Measurements from ENCODE around the gene APOM.

Gene APOM

DNA sequence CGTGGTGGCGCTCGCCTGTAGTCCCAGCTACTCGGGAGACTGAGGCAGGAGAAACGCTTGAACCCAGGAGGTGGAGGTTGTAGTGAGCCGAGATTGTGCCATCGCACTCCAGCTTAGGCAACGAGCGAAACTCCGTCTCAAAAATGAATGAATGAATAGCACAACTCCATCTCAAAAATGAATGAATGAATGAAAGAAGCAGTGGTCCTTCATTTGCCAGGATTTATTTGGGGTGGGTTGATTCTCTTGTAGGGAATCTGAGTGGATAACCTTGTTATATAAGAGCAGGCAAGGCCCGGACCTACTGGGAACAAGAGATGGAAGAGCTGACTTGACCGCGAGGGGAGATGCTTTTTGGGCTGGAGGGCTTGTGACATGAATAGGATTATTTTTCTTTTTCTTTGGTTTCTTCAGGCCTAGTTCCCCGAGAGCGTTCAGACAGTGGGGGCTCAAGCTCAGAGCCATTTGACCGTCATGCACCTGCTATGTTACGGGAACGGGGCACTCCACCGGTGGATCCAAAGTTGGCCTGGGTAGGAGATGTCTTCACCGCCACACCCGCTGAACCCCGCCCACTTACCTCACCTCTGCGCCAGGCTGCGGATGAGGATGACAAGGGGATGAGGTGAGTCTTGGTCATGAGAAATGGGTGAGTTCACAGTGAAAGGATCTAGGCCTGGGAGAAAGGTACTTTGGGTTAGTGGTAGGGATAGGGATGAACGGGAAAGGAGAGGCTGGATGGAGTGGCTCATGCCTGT lies 25.3 kb upstream of the APOM start:
- DNase-seq (ENCODE audit: low read depth) = no peak
- H3K4me3 ChIP-seq (ENCODE audit: low read depth, low read length) = no peak overlapping the region

DNA sequence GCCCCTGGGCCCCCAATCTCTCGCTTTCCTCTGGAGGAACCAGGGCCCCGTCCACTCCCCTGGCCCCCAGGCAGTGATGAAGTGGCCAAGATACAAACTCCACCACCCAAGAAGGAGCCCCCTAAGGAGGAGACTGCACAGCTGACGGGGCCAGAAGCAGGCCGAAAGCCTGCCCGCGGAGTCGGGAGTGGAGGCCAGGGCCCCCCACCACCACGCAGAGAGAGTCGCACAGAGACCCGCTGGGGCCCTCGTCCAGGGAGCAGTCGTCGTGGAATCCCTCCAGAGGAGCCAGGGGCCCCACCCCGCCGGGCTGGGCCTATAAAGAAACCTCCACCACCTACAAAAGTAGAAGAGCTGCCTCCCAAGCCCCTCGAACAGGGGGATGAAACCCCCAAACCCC lies 24.5 kb upstream of the APOM start:
- DNase-seq (ENCODE audit: low read depth) = no peak
- no peak overlapping the region for H3K4me3 ChIP-seq (ENCODE audit: low read depth, low read length)

DNA sequence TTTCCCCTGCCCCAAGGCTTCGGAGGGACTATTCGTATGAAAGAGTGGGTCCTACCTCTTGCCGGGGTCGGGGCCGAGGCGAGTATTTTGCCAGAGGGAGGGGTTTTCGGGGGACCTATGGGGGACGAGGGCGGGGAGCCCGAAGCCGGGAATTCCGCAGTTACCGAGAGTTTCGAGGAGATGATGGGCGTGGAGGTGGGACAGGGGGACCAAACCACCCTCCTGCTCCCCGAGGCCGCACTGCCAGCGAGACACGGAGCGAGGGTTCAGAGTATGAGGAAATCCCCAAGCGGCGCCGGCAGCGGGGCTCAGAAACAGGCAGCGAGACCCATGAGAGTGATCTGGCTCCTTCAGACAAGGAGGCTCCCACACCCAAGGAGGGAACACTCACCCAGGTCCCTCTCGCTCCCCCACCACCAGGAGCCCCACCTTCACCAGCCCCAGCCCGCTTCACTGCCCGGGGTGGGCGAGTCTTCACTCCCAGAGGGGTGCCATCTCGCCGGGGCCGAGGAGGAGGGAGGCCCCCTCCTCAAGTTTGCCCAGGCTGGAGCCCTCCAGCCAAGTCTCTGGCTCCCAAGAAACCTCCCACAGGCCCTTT lies 23.9 kb upstream of the APOM start:
- DNase-seq (ENCODE audit: low read depth) = no peak
- H3K4me3 ChIP-seq (ENCODE audit: low read depth, low read length) = no peak overlapping the region

DNA sequence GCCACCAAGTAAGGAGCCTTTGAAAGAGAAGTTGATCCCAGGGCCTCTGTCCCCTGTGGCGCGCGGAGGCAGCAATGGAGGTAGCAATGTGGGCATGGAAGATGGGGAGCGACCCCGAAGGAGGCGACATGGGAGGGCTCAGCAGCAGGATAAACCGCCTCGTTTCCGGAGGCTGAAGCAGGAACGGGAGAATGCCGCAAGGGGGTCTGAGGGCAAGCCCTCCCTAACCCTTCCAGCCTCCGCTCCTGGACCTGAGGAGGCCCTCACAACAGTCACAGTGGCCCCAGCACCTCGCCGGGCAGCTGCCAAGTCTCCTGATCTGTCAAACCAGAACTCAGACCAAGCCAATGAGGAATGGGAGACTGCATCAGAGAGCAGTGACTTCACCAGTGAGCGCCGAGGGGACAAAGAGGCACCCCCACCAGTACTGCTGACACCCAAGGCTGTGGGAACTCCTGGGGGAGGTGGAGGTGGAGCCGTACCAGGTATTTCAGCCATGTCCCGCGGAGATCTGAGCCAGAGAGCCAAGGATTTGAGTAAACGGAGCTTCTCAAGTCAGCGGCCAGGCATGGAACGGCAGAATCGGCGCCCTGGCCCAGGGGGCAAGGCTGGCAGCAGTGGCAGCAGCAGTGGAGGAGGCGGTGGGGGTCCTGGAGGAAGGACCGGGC lies 23.3 kb upstream of the APOM start:
- H3K4me3 ChIP-seq (ENCODE audit: low read depth, low read length) = no peak overlapping the region
- no peak for DNase-seq (ENCODE audit: low read depth)

DNA sequence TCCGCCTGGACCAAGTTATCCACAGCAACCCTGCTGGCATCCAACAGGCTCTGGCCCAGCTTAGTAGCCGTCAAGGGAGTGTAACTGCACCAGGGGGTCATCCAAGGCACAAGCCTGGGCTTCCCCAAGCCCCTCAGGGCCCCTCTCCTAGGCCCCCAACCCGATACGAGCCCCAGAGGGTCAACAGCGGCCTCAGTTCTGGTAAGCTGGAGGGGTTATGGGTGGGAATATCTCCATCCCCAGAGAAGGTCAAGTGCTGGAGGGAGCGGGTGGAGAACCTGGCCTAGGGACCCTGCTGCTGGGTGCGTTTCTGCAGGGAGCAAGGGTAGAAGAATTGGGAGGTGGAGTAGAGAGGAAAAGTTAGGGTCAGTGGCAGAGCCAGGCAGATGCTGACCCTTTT lies 22.2 kb upstream of the APOM start:
- no peak for DNase-seq (ENCODE audit: low read depth)
- no peak overlapping the region for H3K4me3 ChIP-seq (ENCODE audit: low read depth, low read length)

DNA sequence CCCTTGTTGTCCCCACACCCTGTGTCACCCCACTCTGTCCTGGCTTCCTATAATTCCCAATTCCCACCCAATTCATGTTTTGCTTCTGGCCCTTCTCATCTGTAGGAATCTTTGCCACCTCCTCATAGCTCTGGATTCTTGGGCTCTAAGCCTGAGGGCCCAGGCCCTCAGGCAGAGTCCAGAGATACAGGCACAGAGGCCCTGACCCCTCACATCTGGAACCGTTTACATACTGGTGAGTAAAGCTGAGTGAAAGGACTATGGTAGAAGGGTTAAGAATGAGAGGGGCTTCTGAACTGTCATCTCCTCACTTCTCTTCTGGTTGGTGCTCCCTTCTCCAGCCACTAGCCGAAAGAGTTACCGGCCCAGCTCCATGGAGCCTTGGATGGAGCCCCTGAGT lies 21.6 kb upstream of the APOM start:
- no peak overlapping the region for H3K4me3 ChIP-seq (ENCODE audit: low read depth, low read length)

DNA sequence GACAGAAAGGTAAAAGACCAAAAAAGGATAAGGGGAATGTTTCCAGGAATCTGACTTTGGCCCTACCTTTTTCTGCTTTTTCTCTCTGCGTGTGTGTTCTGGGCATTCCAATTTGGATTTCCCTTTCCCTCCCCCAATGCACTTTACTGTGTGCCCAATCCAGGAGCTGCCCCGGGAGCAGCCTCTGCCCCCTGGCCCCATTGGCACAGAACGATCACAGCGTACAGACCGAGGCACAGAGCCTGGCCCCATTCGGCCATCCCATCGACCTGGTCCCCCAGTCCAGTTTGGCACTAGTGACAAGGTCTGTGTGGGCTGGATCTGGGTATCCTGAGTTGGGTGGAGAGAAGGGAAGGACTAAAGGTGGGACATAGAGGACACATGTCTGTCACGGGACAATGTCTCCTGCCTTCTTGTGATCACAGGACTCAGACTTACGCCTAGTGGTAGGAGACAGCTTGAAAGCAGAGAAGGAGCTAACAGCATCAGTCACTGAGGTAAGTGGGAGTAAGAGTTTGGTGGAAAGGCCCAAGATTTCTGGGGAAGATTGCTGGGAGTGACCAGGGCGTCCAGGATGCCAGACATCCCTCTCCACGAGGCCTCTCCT lies 20.6 kb upstream of the APOM start:
- no peak for DNase-seq (ENCODE audit: low read depth)
- no peak overlapping the region for H3K4me3 ChIP-seq (ENCODE audit: low read depth, low read length)

More for the DNA sequence above, 21.6 kb upstream of the APOM start:
- no peak for DNase-seq (ENCODE audit: low read depth)

DNA sequence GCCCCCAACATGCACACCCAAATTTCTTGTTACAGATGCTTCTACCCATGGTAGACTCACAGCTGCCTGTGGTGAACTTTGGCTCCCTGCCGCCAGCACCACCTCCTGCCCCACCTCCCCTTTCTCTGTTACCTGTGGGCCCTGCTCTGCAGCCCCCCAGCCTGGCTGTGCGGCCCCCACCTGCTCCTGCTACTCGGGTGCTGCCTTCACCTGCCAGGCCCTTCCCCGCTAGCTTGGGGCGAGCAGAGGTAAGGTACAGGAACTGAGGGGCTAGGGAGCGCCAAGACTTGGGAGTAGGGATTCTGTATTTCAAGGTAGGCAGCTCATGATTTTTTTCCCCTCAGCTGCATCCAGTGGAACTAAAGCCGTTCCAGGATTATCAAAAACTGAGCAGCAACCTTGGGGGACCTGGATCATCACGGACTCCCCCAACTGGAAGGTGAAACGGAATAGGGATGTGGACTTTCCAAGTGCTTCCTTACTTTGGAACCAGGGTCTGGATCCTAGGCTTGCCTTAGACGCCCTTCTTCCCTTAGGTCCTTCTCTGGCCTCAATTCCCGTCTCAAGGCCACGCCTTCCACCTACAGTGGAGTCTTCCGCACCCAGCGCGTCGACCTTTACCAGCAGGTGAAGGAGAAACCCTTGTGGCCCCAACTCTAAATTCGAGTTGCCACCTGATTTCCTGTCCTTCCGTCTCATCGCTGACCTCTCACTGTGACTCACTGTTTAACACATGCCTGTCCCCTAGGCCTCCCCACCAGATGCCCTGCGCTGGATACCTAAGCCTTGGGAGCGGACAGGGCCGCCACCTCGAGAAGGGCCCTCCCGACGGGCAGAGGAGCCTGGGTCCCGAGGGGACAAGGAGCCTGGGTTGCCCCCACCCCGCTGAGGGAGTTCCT lies 18.7 kb upstream of the APOM start:
- H3K4me3 ChIP-seq (ENCODE audit: low read depth, low read length) = no peak overlapping the region
- no peak for DNase-seq (ENCODE audit: low read depth)

DNA sequence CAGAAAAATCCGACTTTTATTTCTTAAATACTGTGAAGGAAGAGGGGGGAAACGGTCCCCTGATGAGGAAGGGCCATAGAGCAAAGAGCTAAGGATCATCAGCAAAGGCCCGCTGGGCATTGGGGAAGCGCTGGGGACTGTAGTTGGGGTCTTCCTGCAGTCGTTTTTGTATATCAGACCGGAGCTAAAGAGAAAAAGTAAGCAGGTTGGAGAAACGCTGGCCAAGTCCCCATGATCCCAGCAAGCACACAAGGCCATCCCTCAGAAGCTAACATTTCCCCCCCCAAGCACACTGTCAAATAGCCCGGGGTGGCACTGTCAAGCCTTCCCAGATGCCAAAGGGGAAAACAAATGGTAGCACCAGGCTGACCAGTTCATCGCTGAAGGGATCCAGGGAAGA lies 16.7 kb upstream of the APOM start:
- no peak for DNase-seq (ENCODE audit: low read depth)
- no peak overlapping the region for H3K4me3 ChIP-seq (ENCODE audit: low read depth, low read length)

DNA sequence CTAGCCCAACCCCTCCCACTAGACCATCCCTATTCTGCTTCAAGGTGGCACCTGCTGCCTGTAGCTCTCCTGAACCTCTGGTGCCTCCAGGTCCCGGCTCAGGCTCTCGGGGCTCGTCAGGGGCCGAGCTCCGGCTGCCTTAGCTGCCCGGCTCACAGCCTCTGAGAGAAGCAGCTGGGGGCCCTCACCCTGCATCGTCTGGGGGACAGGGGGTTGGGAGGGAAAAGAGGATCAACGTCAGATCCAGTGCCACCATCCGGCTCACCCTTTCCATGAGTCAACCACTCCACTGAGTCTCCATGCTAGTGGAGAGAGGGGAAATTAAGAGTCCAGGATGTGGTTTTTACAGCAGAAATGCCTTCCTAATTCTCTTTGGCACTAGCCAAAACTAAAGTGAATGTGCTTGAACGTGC lies 16.2 kb upstream of the APOM start:
- DNase-seq (ENCODE audit: low read depth) = no peak
- H3K4me3 ChIP-seq (ENCODE audit: low read depth, low read length) = no peak overlapping the region

DNA sequence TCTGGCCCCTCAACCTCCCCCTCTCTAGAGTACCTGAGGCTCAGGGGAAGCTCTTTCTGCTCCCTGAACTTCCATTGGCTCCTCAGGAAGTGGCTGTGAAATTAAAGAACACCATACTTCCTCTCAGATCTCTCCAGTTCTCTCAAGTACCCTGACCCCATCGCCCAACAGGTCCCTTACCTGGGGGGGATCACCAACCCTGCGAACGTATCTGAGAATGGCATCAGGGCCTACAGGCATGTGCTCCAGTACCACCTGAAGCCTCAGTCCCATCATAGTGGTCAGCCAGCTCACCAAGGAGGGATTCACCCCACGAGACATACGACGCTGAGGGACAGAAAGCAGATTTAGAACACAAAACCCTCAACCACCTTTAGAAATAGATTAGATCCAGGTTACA lies 15.1 kb upstream of the APOM start:
- DNase-seq (ENCODE audit: low read depth) = no peak
- H3K4me3 ChIP-seq (ENCODE audit: low read depth, low read length) = no peak overlapping the region

DNA sequence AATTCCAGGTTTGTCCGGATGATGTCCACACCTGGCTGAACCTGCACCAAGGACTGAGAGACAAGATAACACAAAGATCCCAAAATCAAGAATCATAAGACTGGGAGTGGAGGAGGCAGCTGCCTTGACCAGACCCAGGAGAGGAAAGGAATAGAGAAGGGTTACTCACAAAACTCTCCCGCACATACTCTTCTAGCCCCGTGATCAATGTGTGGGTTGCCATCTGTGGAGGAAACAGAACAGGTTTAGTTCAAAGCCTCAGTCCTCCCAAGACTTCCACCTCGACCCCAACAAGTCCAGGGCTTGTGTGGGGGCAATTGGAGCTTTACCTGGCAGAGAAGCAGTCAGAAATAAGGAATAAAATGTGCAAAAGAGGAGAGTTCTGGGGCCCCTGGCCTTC lies 14.3 kb upstream of the APOM start:
- no peak overlapping the region for H3K4me3 ChIP-seq (ENCODE audit: low read depth, low read length)
- DNase-seq (ENCODE audit: low read depth) = no peak

DNA sequence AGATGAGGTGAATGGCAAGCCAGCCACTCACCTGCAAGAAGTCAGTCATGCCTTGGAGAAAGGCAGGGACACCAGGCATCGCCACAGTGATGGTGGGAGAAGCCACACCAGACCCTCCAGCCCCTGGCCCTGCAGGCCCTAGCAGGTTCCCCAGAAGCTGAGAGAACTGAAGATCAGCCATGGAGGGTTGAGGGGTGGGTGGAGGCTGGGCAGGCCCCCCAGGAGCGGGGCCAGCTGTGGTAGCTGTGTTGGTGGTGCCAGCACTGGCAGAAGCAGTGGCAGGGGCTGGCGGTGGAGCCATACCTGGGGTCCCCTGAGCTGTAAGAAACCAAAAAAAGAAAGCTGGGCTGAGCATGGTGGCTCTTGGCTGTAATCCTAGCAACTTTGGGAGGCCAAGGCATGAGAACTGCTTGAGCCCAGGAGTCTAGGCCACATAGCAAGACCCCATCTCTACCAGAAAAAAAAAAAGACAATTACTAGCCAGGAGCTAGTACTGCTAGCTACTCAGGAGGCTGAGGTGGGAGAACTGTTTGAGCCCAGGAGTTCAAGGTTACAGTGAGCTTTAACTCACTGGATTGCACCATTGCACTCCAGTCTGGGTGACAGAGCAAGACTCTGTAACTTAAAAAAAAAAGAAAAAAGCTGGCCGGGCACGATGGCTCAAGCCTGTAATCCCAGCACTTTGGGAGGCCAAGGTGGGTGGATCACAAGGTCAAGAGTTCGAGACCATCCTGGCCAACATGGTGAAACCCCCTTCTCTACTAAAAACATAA lies 12.7 kb upstream of the APOM start:
- no peak overlapping the region for H3K4me3 ChIP-seq (ENCODE audit: low read depth, low read length)
- no peak for DNase-seq (ENCODE audit: low read depth)

DNA sequence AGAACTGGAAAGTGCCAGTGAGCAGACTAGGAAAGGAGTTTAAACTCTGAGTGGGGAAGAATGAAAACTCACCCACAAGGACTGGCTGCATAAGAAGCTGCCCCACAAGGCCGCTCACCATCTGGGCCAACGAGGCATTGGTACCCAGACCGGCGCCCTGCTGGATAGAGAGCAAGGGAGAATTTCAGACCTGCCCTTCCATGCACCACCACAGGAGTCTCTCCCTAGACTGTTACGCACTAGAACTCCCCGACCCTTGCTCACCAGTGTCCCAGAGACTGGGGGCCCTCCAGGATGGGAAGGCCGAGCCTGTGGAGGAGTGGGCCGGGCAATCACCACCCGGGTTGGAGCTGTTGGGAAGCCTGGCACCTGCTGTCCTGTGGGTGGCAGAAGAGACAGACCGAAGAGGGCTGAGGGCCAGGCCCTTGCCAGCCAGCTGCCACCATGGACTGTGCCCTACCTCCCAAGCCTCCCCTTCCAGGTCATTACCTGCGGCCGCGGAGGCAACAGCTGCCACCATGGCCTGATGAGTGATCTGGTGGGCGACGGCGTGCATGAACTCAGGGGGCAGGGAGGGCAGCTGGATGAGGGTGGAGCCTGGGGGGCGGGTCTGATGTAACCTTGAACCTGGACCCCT lies 11.8 kb upstream of the APOM start:
- no peak overlapping the region for H3K4me3 ChIP-seq (ENCODE audit: low read depth, low read length)
- no peak for DNase-seq (ENCODE audit: low read depth)

DNA sequence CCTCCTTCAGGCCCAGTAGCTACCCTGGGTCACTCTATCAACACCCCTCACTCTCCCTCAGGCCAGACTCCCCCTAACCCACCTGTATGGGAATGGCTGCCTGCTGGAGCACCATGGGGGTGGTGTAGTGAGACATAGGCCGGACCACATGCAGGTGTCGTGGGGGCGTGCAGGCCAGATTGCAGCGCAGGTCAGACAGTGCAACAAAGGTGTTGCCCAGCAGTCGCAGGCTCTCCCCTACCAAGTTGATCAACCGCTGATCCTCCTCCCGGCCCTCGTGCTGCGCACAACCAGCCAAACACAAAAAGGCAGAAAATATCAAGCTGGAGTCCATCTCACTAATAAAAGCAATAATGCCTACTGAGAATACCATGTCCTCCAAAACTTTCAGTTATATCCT lies 10.4 kb upstream of the APOM start:
- DNase-seq (ENCODE audit: low read depth) = no peak
- no peak overlapping the region for H3K4me3 ChIP-seq (ENCODE audit: low read depth, low read length)

DNA sequence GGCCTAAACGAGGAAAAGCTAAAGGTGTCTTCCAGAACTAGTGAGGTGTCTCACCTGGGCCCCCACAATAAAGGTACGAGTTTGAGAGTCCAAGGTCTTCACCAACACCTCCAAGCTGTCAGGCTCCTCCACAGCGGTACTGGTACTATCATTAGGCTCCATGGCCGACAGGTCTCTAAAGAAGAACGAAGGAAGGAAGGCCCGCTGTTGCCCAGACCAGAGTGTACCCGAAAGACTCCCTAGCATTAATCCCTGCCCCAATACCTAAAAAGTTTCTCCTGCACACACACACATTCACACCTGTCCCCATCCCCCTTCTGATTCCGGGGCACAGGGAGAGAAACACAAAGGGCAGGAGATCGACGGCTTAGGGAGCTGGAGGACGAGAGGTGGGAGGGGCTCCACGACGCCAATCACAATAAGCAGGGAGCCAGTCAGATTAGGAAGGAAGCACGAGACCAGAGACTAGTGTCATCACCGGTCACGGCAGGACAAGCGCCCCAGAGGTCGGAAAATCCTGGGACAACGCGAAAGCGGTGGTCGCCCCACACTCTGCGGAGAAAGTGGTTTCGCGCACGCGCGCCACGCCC lies 4.0 kb upstream of the APOM start:
- DNase-seq (ENCODE audit: low read depth) = peak; percentile 37
- peak overlapping the region; percentile 76 for H3K4me3 ChIP-seq (ENCODE audit: low read depth, low read length)

DNA sequence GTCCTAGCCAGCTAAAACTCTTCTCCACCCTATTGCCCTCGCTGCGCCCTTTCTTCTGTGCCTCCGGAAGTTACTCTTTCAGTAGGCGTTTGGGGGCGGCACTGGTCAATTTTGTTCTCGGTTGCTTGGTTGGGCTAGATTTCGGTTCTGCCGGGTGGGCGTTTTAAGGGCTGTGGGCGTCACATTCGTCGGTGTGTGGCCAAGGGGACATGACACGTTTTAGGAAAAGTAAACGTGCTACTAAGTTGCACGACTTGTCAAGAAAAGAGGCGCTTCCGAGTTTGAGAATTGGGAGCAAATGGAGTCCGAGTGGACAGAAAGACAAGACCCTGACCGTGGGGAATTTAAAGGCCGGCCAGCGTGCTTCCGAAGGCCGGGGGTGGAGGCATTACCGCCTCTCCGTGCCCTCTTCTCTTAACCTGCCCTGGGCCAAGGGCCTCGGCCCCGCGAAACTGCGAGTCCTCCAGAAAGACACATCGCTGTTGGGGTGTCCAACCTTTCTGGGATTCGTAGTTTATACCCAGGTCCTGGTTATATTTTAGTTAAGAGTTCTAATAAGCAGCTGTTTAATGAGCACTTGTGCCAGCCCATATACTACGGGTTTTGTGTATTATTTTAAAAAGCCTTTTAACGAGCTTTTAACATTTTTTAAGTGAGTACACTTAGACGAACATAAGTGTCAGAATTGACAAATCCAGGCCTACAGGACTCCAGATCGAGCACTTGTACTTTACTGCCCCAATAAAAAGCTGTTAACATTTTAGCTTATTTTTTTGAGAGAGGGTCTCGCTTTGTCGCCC lies 2.6 kb upstream of the APOM start:
- peak overlapping the region; percentile 76 for H3K4me3 ChIP-seq (ENCODE audit: low read depth, low read length)
- DNase-seq (ENCODE audit: low read depth) = no peak

All from skeletal muscle cell (primary cell).